DMS153 (cell line): ENCODE measurements around the gene THRB.
"Not testable (repeated sequence)": the region's sequence is repeated elsewhere in the genome, so short reads cannot be mapped to it uniquely, and the experiment has no call there.

Source experiments
- DNase-seq: peaks from one replicate; lab custom pipeline; 2025; lab: John Stamatoyannopoulos, UW

The THRB gene

DNA sequence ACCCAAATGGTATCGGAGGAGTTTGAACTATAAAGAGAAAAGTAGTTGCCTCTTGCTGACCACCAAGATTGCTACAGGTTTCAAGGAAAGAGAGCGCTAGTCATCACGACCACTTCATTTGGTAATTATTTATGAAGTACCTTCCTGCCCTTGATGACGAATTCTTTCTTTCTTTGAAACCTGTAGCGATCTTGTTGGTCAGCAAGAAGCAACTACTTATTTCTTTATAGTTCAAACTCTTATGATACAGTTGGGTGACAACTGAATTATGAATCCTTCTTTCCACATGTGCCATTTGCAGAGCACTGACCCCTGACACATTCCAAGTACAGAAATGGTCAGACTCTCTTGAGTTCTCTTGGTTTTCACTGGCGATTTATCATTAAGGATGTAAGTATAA lies 46.8 kb downstream of the THRB start:
- DNase-seq = no peak

GRCh38 chr3:24446032-24446431 lies 48.6 kb downstream of the THRB start:
- no peak for DNase-seq

DNA sequence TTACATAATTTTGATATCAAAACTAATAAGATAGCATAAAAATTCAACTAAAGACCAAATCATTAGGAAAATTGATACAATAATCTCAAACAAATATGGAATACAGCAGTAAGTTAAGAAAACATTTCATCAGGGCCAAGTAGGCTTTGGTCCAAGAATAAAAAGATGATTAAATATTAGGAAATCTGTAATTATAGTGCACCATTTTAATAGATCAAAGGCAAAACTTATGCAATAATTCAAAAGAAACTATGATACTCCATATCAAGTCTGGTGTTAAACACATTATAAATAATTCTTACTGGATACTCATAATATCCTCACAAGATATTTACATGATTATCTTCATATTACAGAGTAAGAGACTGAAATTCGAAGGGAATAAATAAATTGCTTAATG lies 51.2 kb downstream of the THRB start:
- no peak for DNase-seq

DNA sequence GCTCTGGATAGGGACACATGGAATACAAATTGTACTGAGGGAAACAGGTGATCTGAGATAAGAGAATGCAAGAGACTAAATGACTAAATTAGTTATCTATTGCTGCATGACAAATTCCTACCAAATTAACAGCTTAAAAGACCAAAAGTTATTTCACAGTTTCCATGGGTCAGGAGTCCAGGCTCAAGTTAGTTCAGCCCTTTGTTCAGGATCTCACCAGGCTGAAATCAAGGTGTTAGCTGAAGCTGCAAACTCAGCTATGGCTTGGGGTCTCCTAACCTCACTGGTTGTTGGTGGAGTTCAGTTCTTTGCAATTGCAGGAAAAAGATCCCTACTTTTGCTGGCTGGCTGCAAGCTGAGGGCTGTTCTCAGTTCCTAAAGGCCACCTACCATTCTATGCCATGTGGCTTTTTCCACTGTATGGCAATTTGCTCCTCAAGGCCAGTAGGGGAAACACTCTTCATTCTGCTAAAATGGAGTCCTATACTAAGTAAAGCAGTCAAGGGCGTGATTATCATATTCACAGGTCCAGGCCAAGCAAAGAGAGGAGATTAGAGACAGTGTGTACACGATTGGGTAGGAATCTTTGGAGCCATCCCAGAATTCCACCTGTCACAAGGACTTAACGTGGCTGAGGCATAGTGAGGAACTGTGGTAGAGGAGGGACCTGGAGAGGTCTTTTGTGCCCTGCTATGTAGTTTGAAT lies 53.7 kb downstream of the THRB start:
- no peak for DNase-seq

GRCh38 chr3:24439021-24439420 lies 55.6 kb downstream of the THRB start:
- no peak for DNase-seq

- DNase-seq = no peak
Measured at GRCh38 chr3:24437326-24437725, 57.3 kb downstream of the THRB start.

DNA sequence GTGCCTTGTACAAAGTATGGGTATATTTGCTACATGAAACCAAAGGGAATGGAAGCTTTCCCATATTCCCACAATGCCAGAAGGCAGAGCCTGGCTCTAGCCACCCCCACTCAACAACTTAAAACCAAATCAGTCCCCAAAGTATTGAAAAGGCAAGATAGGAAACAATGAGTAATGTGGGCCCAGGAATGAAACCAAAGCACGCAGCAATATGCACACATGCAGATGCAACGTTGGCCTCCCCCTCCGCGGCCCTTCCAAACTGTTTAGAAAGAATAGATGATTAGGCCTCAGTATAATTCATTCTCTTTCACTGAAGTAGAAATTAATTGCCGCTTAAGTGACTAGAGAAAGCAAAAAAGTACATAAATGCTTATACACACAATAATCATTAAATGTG lies 59.1 kb downstream of the THRB start:
- DNase-seq = no peak

GRCh38 chr3:24434651-24435050 lies 60.0 kb downstream of the THRB start:
- no peak for DNase-seq

DNA sequence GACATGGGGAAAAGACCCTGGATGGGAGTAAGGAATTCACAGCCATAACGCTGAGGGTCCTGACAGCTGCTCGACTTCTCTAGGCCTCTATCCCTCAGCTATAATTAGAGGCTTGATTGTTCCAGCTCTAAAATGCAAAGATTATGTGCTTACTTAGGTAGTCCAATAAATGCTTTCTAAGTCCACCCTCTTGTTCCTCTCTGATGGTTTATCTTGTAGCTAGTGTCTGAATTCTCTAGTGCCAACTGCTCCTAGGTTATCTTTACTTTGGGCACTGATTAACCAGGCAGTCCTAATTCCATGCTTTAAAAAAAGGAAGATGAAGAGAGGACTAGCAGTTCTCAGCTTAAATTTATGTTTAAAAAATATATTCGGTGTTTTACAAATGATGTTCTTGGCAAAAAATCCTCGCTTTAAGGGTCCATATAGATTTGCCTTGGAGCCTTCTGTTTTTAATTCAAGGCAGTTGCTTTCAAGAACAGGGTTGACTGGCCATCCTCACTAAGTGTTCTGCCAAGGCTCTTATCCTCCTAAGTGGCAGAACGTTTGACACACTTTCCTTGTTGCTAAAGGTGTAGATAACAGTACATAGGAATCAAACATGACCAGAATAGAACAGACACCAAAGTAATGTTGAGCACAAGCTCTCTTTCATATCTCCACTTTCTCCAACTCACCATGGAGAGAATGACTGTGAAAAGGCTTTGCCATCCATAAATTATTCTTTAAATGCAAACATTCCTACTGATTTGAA lies 60.6 kb downstream of the THRB start:
- no peak for DNase-seq

GRCh38 chr3:24432989-24433388 lies 61.7 kb downstream of the THRB start:
- no peak for DNase-seq

GRCh38 chr3:24428481-24428880 lies 66.2 kb downstream of the THRB start:
- no peak for DNase-seq

GRCh38 chr3:24426896-24427295 lies 67.8 kb downstream of the THRB start:
- DNase-seq = no peak

GRCh38 chr3:24420829-24421228 lies 73.8 kb downstream of the THRB start:
- not testable (repeated sequence) for DNase-seq

DNA sequence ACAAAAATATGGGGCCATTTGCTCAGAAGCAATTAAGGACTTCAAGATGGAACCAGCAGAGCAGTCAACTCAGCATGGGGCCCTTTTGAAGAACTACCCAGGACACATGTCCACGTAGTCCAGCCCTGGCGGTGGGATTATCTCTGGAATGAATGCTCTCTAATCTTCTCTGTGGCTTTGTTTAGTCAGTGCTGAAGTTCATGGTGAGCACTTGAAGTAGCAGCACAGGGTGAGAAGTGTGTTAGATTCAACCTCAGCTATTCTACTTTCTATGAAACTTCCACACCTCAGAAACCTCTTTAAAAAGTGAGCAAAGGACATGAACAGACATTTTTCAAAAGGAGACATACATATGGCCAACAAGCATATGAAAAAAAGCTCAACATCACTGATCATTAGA lies 74.4 kb downstream of the THRB start:
- DNase-seq = no peak

GRCh38 chr3:24419067-24419791 lies 75.4 kb downstream of the THRB start:
- DNase-seq = no peak

- no peak for DNase-seq
Measured at GRCh38 chr3:24417730-24418129, 76.9 kb downstream of the THRB start.

- DNase-seq = no peak
Measured at GRCh38 chr3:24416224-24416623, 78.4 kb downstream of the THRB start.

GRCh38 chr3:24415824-24416223 lies 78.8 kb downstream of the THRB start:
- DNase-seq = no peak

DNA sequence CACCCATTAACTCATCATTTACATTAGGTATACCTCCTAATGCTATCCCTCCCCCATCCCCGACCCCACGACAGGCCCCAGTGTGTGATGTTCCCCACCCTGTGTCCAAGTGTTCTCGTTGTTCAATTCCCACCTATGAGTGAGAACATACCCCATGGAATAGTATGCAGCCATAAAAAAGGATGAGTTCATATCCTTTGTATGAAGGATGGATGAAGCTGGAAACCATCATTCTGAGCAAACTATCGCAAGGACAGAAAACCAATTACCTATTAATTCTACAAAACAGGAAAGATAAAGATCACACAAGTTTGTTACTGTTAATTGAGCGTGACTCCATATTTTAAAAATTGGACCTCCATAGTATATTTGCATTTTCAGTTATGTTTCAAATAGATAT lies 81.0 kb downstream of the THRB start:
- DNase-seq = not testable (repeated sequence)

- DNase-seq = no peak
Measured at GRCh38 chr3:24410860-24411259, 83.8 kb downstream of the THRB start.

DNA sequence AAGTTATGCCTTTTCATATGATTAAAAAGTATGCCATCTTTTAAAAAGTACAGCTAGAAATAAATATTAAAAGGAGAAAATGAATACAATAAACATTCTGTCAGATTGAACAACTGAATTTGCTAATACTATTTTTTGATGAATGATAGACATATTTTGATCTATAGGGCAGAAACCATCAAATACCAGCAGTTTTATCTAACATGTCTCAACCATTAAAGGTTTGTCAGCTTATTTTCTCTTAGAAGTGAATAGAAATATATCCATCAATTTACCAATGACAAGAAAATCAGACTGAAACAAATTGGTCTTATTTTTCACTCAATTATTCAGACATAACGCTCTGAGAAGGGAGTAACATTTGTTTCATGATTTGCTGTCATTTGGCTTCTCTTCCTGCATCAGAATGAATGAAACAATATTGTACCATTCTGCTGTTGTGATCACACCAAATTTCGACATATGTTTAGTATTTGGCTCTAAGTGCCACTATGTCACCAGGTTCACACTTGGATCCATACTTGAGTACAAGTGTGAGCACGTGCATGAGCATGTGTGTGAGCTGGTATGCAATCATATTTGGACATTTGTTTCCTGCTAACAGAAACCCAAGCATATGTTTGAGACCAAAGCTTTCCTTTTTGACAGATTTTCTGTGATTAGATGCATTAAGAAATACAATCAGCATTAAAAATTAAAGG lies 86.5 kb downstream of the THRB start:
- no peak for DNase-seq

DNA sequence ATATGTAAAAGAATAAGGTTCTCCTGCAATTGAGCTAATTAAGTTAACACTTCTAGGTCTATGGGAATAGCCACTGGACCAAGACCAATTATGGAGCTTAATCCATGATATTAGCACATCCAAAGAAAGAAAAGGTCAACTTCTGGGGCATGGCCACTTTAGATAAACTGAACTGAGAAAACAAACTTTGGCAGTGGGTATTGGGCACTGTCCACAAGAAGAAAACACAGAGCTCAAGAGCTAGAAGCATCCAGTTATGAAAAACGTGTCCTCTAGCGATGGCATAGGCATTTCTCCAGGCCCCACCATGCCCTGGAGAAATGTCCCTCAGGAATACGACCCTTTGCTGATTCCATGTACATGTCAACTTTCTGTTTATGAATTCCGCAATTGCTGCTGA lies 87.8 kb downstream of the THRB start:
- DNase-seq = no peak
